GM23338 (cell line): Measurements from ENCODE around the gene VPS25.

ENCODE experiments used
- CREB1 ChIP-seq: fragments of 250-450 bp; sonication (Bioruptor Pico); IDR thresholded peaks from 2 replicates; pipeline ENCODE4 v1.5.0; 2020; ENCODE audit warnings: low read depth, mild to moderate bottlenecking, moderate library complexity
- CTCF ChIP-seq, 2 experiments: fragments of 200-600 bp in 1 of 2; sonication (generic) in 1 of 2; conservative IDR thresholded peaks; 2 replicates each; pipeline versions ENCODE4 v1.5.1 to v1.6.1; 2016 to 2017; ENCODE audit warnings: antibody characterized with exemption in 2 of 2, low read depth in 2 of 2, mild to moderate bottlenecking in 2 of 2, moderate library complexity in 1 of 2
- EZH2 ChIP-seq: fragments of 200-600 bp; sonication (generic); IDR thresholded peaks from one replicate; pipeline ENCODE4 v1.8.0; 2017; ENCODE audit warnings: antibody characterized with exemption, mild to moderate bottlenecking, low read depth; ENCODE audit not compliant: unreplicated experiment
- JUNB ChIP-seq: IDR thresholded peaks from one replicate; pipeline ENCODE4 v1.6.1; 2016; ENCODE audit warnings: antibody characterized with exemption; ENCODE audit not compliant: unreplicated experiment
- NANOG ChIP-seq: IDR thresholded peaks from 2 replicates; pipeline ENCODE4 v1.6.1; 2016; ENCODE audit warnings: antibody characterized with exemption, borderline replicate concordance
- POLR2AphosphoS5 ChIP-seq: IDR thresholded peaks from 2 replicates; pipeline ENCODE4 v1.6.1; 2016; ENCODE audit warnings: antibody characterized with exemption, low read depth
- ZNF114 ChIP-seq: fragments of 250-450 bp; sonication (Bioruptor Pico); IDR thresholded peaks from 2 replicates; pipeline ENCODE4 v1.5.0; 2020; ENCODE audit warnings: mild to moderate bottlenecking, moderate library complexity
- TF ChIP-seq, protein P1 (sequence below): IDR thresholded peaks from one replicate; pipeline ENCODE4 v1.6.1; 2018; ENCODE audit warnings: antibody characterized with exemption; ENCODE audit not compliant: unreplicated experiment

DNA sequence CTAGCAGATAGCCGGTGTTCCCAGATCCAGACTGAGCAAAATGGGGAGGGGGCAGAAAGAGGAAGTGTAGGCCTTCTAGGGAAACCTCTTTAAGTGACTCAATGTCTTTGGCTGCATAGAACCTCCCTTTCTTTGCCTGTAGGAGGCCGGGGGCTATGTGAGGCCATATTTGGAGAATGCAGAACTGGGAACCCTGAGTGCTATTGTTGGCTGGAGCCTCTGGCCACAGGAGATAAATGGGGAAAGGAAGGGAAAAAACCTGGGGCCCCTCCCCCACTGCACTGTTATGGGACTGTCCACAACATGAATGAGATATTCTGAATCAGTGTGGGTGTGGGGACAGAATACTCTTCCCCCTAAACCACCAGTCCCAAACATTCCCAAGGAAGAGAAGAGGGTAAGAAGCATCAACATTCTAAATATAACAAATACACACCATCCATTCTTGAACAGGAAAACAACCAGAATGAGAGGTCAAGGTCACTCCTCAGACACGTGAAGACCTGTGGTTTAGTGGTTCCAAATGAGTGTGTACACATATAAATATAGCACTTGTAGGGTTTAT is 2.4 kb downstream of the VPS25 start:
- TF ChIP-seq JUNB (no peak), CTCF (conservative IDR thresholded peaks at IDR 0.05; ENCODE audit: low read depth in 2 of 2) (no peak), EZH2 (no peak), CREB1 (CRISPR knock-in tag) (no peak), POLR2AphosphoS5 (no peak), NANOG (no peak), ZNF114 (no peak)
- TF ChIP-seq, protein P1, sequence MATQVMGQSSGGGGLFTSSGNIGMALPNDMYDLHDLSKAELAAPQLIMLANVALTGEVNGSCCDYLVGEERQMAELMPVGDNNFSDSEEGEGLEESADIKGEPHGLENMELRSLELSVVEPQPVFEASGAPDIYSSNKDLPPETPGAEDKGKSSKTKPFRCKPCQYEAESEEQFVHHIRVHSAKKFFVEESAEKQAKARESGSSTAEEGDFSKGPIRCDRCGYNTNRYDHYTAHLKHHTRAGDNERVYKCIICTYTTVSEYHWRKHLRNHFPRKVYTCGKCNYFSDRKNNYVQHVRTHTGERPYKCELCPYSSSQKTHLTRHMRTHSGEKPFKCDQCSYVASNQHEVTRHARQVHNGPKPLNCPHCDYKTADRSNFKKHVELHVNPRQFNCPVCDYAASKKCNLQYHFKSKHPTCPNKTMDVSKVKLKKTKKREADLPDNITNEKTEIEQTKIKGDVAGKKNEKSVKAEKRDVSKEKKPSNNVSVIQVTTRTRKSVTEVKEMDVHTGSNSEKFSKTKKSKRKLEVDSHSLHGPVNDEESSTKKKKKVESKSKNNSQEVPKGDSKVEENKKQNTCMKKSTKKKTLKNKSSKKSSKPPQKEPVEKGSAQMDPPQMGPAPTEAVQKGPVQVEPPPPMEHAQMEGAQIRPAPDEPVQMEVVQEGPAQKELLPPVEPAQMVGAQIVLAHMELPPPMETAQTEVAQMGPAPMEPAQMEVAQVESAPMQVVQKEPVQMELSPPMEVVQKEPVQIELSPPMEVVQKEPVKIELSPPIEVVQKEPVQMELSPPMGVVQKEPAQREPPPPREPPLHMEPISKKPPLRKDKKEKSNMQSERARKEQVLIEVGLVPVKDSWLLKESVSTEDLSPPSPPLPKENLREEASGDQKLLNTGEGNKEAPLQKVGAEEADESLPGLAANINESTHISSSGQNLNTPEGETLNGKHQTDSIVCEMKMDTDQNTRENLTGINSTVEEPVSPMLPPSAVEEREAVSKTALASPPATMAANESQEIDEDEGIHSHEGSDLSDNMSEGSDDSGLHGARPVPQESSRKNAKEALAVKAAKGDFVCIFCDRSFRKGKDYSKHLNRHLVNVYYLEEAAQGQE = no peak
